ENCODE data around the gene DDIT3.
A peak's percentile ranks its signal among the peaks of the same experiment; 100 is the strongest.
"Not testable (repeated sequence)": the region's sequence is repeated elsewhere in the genome, so short reads cannot be mapped to it uniquely, and the experiment has no call there.

DDIT3 gene

DNA sequence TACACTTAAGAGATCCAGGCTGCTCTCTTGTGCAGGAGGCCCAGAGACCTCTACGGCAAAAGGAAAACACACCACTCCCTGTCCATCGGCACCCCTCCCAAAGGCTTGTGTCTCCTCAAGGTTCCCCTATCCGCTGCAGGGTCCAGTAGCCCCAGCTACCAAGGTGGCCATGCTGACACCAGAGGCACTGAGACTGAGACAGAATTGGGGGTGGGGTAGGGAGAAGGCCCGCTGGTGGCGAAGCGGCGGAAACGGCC is 590 bp downstream of the DDIT3 start:
- Histone ChIP-seq H3K27ac (ENCODE audit: low read depth, low read length) (peak overlapping the region; percentile 97), H3K27me3 (ENCODE audit: control insufficient read depth, insufficient read depth, low read length) (no peaks in the 10 kb centered on the region), H3K4me3 (ENCODE audit: low read length) (peak overlapping the region; percentile 94), H3K4me1 (ENCODE audit: control insufficient read depth, insufficient read depth, low read length) (peaks cover 45% of the 10 kb centered on the region), H3K36me3 (ENCODE audit: control insufficient read depth, insufficient read depth, low read length) (peaks cover 25% of the 10 kb centered on the region), H3K9ac (ENCODE audit: low read length) (peak overlapping the region; percentile 98)

DNA sequence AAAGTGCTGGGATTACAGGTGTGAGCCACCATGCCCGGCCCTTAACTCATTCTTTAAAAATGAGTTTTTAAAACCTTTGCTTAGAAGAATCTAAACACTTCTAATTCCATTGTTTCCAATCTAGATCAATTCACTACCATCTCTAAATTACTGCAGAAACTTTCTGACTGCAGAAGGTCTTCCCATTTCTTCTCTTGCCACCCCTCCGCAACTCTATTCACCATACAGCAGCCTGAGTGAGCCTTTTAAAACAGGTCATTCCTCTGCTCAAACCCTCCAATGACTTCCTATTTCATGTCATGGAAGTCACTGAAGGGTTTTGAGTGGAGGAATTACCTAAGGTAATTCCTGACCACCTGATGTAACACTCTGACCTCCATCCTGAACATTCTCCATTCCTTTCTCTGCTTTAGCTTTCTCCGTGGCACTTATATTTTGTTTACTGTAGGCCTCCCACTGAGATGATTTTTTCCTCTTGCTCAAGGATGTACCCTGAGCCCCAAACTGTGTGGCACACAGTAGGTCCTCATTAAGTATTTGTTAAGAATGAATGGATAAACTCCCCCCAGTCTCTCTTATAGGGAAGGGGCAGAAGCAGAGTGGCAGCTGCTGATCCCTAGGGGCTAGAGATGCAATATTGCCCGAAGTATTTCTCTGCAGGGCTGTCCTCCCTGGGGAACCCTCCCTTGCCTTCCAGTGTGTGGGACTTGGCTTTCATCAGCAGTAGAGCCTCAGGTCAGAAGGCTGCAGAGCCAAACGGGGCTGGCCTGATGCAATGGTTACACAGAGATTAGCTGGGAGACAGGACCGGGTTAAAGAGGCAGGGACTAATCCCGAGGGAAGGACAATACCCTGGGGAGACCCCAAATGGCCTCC is 1.2 kb downstream of the DDIT3 start:
- H3K36me3 ChIP-seq (ENCODE audit: control insufficient read depth, insufficient read depth, low read length): peaks cover 29% of the 10 kb centered on the region
- H3K4me1 ChIP-seq (ENCODE audit: control insufficient read depth, insufficient read depth, low read length): peaks cover 43% of the 10 kb centered on the region
- peak overlapping the region; percentile 98 for H3K9ac ChIP-seq (ENCODE audit: low read length)
- H3K4me3 ChIP-seq (ENCODE audit: low read length): peak overlapping the region; percentile 94
- no peaks in the 10 kb centered on the region for H3K27me3 ChIP-seq (ENCODE audit: control insufficient read depth, insufficient read depth, low read length)
- H3K27ac ChIP-seq (ENCODE audit: low read depth, low read length): peak overlapping the region; percentile 97

DNA sequence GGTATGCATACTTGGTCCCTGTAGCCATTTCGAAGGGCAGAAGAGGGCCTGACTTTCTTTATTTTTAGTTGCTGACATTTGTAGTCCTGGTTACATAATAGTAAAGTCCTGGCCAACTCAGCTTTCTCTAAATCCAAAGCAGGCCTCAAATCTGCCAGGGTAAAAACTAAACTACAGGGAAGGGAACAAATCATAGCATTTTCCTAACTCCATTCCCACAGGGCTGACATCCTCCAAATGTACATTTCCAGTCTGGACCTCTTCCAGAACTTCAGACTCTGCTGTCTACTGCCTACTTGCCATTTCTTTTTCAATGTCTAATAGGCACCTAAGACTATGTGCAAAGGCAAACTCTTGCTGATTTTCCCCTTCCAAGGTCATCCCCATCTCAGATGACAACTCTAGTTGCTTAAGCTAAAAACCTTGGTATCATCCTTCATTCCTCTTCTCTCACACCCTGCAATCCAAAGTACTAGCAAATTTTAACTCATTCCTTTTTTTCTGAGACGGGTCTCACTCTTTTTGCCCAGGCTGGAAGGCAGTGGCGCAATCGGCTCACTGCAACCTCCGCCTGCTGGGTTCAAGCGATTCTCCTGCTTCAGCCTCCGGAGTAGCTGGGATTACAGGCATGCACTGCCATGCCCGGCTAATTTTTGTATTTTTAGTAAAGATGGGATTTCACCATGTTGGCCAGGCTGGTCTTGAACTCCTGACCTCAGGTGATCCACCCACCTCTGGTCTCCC is 2.0 kb downstream of the DDIT3 start:
- H3K4me1 ChIP-seq (ENCODE audit: control insufficient read depth, insufficient read depth, low read length): peaks cover 35% of the 10 kb centered on the region
- H3K36me3 ChIP-seq (ENCODE audit: control insufficient read depth, insufficient read depth, low read length): peaks cover 29% of the 10 kb centered on the region
- no peaks in the 10 kb centered on the region for H3K27me3 ChIP-seq (ENCODE audit: control insufficient read depth, insufficient read depth, low read length)
- peak overlapping the region; percentile 97 for H3K27ac ChIP-seq (ENCODE audit: low read depth, low read length)
- no peak overlapping the region for H3K9ac ChIP-seq (ENCODE audit: low read length)
- peak overlapping the region; percentile 94 for H3K4me3 ChIP-seq (ENCODE audit: low read length)

DNA sequence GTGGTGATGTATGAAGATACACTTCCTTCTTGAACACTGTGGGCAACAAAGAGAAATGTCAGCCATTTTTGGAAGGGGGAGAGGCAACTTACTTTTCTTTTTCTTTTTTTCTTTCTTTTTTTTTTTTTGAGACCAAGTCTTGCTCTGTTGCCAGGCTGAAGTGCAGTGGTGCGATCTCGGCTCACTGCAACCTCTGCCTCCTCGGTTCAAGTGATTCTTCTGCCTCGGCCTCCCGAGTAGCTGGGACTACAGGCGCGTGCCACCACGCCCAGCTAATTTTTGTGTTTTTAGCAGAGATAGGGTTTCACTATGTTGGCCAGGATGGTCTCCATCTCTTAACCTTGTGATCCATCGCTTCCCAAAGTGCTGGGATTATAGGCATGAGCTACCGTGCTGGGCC is 2.6 kb downstream of the DDIT3 start:
- Histone ChIP-seq H3K27ac (ENCODE audit: low read depth, low read length) (peak overlapping the region; percentile 97), H3K4me3 (ENCODE audit: low read length) (peak overlapping the region; percentile 94), H3K4me1 (ENCODE audit: control insufficient read depth, insufficient read depth, low read length) (peaks cover 35% of the 10 kb centered on the region), H3K36me3 (ENCODE audit: control insufficient read depth, insufficient read depth, low read length) (peaks cover 32% of the 10 kb centered on the region)
- not testable (repeated sequence) for H3K27me3 ChIP-seq (ENCODE audit: control insufficient read depth, insufficient read depth, low read length); H3K9ac ChIP-seq (ENCODE audit: low read length)

DNA sequence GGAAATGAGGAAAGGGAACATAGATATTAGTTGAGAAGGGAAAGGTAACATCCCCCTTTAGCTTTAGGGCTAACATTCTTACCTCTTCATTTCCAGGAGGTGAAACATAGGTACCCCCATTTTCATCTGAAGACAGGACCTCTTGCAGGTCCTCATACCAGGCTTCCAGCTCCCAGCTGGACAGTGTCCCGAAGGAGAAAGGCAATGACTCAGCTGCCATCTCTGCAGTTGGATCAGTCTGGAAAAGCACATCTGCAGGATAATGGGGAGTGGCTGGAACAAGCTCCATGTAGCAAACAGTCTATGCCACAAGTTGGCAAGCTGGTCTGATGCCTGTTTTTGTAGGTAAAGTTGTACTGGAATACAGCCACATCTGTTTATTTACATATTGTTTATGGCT is 3.1 kb downstream of the DDIT3 start:
- Histone ChIP-seq H3K36me3 (ENCODE audit: control insufficient read depth, insufficient read depth, low read length) (peaks cover 37% of the 10 kb centered on the region), H3K9ac (ENCODE audit: low read length) (no peak overlapping the region), H3K4me1 (ENCODE audit: control insufficient read depth, insufficient read depth, low read length) (peaks cover 35% of the 10 kb centered on the region)

DNA sequence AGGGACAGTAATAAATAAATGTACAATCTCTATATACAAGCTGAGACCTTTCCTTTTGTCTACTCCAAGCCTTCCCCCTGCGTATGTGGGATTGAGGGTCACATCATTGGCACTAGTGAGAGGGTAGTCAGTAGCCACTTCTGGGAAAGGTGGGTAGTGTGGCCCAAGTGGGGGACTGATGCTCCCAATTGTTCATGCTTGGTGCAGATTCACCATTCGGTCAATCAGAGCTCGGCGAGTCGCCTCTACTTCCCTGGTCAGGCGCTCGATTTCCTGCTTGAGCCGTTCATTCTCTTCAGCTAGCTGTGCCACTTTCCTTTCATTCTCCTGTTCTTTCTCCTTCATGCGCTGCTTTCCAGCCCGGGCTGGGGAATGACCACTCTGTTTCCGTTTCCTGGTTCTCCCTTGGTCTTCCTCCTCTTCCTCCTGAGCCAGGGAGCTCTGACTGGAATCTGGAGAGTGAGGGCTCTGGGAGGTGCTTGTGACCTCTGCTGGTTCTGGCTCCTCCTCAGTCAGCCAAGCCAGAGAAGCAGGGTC is 3.6 kb downstream of the DDIT3 start:
- peaks cover 30% of the 10 kb centered on the region for H3K4me1 ChIP-seq (ENCODE audit: control insufficient read depth, insufficient read depth, low read length)
- H3K4me3 ChIP-seq (ENCODE audit: low read length): no peak overlapping the region
- H3K9ac ChIP-seq (ENCODE audit: low read length): no peak overlapping the region
- no peaks in the 10 kb centered on the region for H3K27me3 ChIP-seq (ENCODE audit: control insufficient read depth, insufficient read depth, low read length)
- H3K36me3 ChIP-seq (ENCODE audit: control insufficient read depth, insufficient read depth, low read length): peaks cover 42% of the 10 kb centered on the region
- peak overlapping the region; percentile 46 for H3K27ac ChIP-seq (ENCODE audit: low read depth, low read length)

More for the DNA sequence above, 3.1 kb downstream of the DDIT3 start:
- no peaks in the 10 kb centered on the region for H3K27me3 ChIP-seq (ENCODE audit: control insufficient read depth, insufficient read depth, low read length)
- H3K27ac ChIP-seq (ENCODE audit: low read depth, low read length): peak overlapping the region; percentile 46
- H3K4me3 ChIP-seq (ENCODE audit: low read length): no peak overlapping the region

DNA sequence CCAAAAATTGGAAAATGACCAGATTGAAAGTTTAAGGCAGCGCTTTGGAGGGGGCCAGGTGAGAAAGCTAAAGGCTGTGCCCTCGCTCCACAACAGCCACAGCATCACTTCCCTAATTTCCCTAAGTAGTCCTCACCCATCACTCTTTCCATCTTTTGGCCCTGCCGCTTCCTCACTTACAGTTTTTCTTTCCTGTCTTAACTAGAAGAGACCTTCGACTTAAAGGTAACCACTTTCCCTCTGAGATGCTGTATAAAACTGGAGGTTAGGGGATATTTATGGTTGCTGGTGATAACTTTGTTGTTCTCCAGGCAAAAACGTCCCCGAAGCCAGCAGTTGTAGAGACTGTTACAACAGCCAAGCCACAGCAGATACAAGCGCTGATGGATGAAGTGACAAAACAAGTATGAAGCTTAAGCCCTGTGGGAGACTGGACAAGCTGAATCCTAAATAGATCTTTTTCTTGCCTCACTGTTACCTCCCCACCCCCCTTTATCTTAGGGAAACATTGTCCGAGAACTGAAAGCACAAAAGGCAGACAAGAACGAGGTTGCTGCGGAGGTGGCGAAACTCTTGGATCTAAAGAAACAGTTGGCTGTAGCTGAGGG is 4.3 kb downstream of the DDIT3 start:
- peaks cover 43% of the 10 kb centered on the region for H3K36me3 ChIP-seq (ENCODE audit: control insufficient read depth, insufficient read depth, low read length)
- H3K4me3 ChIP-seq (ENCODE audit: low read length): no peak overlapping the region
- no peaks in the 10 kb centered on the region for H3K27me3 ChIP-seq (ENCODE audit: control insufficient read depth, insufficient read depth, low read length)
- peaks cover 24% of the 10 kb centered on the region for H3K4me1 ChIP-seq (ENCODE audit: control insufficient read depth, insufficient read depth, low read length)
- H3K27ac ChIP-seq (ENCODE audit: low read depth, low read length): no peak overlapping the region
- H3K9ac ChIP-seq (ENCODE audit: low read length): no peak overlapping the region

DNA sequence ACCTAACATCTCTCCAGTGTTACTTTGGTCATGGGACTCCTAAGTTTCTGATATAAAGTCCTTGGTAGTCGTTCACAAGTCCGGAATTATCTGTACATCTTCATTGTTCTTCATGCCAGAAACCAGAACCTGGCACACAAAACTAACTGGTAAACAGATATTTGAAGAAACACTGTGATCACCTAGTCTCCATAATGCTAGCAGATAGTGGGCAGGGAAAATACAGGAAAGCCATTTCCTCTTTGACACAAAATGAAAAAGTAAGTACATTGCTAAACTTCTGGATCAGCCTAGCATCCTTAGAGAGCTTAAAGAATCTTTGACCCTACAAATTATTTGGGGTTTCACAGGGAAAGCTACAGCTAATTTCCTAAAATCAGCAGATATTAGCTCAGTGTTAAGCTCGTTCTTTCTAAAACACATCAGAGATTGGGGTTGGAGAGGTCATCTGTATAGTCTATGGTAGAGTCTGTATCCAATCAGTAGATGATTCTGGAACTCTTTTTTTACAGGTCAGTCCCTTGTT is 4.8 kb downstream of the DDIT3 start:
- no peaks in the 10 kb centered on the region for H3K27me3 ChIP-seq (ENCODE audit: control insufficient read depth, insufficient read depth, low read length)
- H3K4me1 ChIP-seq (ENCODE audit: control insufficient read depth, insufficient read depth, low read length): peaks cover 21% of the 10 kb centered on the region
- H3K4me3 ChIP-seq (ENCODE audit: low read length): no peak overlapping the region
- peaks cover 45% of the 10 kb centered on the region for H3K36me3 ChIP-seq (ENCODE audit: control insufficient read depth, insufficient read depth, low read length)
- H3K27ac ChIP-seq (ENCODE audit: low read depth, low read length): no peak overlapping the region
- H3K9ac ChIP-seq (ENCODE audit: low read length): no peak overlapping the region

DNA sequence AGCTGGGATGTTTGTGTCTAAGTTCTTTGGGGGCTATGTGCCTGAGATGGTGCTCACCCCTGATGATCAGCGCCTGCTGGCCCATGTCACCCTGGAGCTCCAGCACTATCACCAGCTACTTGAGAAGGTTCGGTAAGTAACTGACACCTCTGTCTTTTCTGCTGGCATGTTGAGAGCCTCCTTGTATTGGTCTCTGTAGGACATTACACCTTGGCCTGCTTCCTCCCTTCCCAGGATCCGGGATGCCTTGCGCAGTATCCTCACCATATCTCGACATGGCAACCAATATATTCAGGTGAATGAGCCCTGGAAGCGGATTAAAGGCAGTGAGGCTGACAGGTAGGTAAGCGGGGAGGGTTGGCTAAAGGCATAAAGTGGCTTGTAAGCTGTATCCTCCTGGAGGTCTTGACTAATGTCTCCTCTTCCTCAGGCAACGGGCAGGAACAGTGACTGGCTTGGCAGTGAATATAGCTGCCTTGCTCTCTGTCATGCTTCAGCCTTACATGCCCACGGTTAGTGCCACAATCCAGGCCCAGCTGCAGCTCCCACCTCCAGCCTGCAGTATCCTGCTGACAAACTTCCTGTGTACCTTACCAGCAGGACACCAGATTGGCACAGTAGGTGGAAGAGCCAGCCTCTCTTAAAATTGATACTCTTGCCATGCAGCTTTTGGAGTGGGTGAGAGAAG is 5.5 kb downstream of the DDIT3 start:
- peaks cover 21% of the 10 kb centered on the region for H3K4me1 ChIP-seq (ENCODE audit: control insufficient read depth, insufficient read depth, low read length)
- H3K4me3 ChIP-seq (ENCODE audit: low read length): no peak overlapping the region
- no peak overlapping the region for H3K9ac ChIP-seq (ENCODE audit: low read length)
- H3K36me3 ChIP-seq (ENCODE audit: control insufficient read depth, insufficient read depth, low read length): peaks cover 45% of the 10 kb centered on the region
- H3K27ac ChIP-seq (ENCODE audit: low read depth, low read length): no peak overlapping the region
- H3K27me3 ChIP-seq (ENCODE audit: control insufficient read depth, insufficient read depth, low read length): no peaks in the 10 kb centered on the region

DNA sequence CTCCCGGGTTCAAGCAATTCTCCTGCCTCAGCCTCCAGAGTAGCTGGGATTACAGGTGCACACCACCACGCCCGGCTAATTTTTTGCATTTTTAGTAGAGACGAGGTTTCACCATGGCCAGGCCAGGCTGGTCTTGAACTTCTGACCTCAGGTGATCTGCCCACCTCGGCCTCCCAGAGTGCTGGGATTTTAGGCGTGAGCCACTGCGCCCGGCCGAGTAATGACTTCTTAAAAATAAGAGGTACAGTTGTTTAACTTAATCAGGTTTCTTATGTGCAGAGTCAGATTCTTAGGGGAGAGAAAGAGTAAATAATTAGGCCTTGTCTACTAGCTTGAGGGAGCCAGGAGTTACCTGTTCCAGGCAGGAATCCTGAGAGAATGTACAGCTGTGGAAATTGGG is 6.1 kb downstream of the DDIT3 start:
- H3K9ac ChIP-seq (ENCODE audit: low read length); H3K4me3 ChIP-seq (ENCODE audit: low read length); H3K27me3 ChIP-seq (ENCODE audit: control insufficient read depth, insufficient read depth, low read length); H3K27ac ChIP-seq (ENCODE audit: low read depth, low read length): not testable (repeated sequence)
- peaks cover 17% of the 10 kb centered on the region for H3K4me1 ChIP-seq (ENCODE audit: control insufficient read depth, insufficient read depth, low read length)
- H3K36me3 ChIP-seq (ENCODE audit: control insufficient read depth, insufficient read depth, low read length): peaks cover 45% of the 10 kb centered on the region

DNA sequence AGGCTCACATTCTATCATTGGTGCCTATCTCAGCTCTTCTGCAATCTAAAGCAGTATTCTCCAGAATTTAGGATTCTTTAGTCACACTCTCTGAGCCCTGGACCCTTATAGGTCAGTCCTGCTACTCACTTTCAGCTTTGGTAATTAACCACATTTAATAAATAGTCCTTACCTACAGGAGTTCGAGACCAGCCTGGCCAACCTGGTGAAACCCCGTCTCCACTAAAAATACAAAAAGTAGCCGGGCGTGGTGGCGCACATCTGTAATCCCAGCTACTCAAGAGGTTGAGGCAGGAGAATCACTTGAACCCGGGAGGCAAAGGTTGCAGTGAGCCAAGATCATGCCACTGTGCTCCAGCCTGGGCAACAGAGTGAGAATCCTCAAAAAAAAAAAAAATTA is 6.6 kb downstream of the DDIT3 start:
- not testable (repeated sequence) for H3K4me3 ChIP-seq (ENCODE audit: low read length); H3K27me3 ChIP-seq (ENCODE audit: control insufficient read depth, insufficient read depth, low read length); H3K27ac ChIP-seq (ENCODE audit: low read depth, low read length); H3K9ac ChIP-seq (ENCODE audit: low read length)
- H3K4me1 ChIP-seq (ENCODE audit: control insufficient read depth, insufficient read depth, low read length): peaks cover 13% of the 10 kb centered on the region
- peaks cover 48% of the 10 kb centered on the region for H3K36me3 ChIP-seq (ENCODE audit: control insufficient read depth, insufficient read depth, low read length)

DNA sequence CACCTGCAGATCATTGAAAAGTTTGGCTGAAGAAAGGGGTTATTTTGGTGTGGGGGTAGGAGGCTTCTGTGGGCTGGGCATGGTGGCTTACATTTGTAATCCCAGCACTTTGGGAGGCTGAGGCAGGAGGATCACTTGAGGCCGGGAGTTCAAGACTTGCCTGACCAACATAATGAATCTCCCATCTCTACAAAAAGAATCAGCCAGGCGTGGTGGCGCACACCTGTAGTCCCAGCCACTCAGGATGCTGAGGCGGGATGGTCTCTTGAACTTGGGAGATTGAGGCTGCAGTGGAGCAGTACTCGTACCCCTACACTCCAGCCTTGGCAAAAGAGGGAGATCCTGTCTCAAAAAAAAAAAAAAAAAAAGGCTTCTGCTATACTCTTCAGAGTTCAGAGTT is 7.0 kb downstream of the DDIT3 start:
- H3K4me1 ChIP-seq (ENCODE audit: control insufficient read depth, insufficient read depth, low read length): peaks cover 9% of the 10 kb centered on the region
- H3K9ac ChIP-seq (ENCODE audit: low read length): no peak overlapping the region
- no peak overlapping the region for H3K4me3 ChIP-seq (ENCODE audit: low read length)
- peaks cover 48% of the 10 kb centered on the region for H3K36me3 ChIP-seq (ENCODE audit: control insufficient read depth, insufficient read depth, low read length)
- no peak overlapping the region for H3K27ac ChIP-seq (ENCODE audit: low read depth, low read length)
- H3K27me3 ChIP-seq (ENCODE audit: control insufficient read depth, insufficient read depth, low read length): no peaks in the 10 kb centered on the region

Measured in rectal smooth muscle tissue (tissue), 1 donor.